Stimulated activated CD4-positive, alpha-beta T cell treated with anti-CD3 and anti-CD28 coated beads, Interleukin-4, amount 100 ng/mL, for 48 hours (primary cell): ENCODE data around the gene ADAMTS20.
"Not testable (repeated sequence)": the region's sequence is repeated elsewhere in the genome, so short reads cannot be mapped to it uniquely, and the experiment has no call there.

Experiments used
- DNase-seq, 2 donors: peaks; one replicate each; pipeline ENCODE4 v3.0.0-alpha.2; 2020; ENCODE audit warnings: low read depth in 2 of 2

Gene ADAMTS20, protein sequence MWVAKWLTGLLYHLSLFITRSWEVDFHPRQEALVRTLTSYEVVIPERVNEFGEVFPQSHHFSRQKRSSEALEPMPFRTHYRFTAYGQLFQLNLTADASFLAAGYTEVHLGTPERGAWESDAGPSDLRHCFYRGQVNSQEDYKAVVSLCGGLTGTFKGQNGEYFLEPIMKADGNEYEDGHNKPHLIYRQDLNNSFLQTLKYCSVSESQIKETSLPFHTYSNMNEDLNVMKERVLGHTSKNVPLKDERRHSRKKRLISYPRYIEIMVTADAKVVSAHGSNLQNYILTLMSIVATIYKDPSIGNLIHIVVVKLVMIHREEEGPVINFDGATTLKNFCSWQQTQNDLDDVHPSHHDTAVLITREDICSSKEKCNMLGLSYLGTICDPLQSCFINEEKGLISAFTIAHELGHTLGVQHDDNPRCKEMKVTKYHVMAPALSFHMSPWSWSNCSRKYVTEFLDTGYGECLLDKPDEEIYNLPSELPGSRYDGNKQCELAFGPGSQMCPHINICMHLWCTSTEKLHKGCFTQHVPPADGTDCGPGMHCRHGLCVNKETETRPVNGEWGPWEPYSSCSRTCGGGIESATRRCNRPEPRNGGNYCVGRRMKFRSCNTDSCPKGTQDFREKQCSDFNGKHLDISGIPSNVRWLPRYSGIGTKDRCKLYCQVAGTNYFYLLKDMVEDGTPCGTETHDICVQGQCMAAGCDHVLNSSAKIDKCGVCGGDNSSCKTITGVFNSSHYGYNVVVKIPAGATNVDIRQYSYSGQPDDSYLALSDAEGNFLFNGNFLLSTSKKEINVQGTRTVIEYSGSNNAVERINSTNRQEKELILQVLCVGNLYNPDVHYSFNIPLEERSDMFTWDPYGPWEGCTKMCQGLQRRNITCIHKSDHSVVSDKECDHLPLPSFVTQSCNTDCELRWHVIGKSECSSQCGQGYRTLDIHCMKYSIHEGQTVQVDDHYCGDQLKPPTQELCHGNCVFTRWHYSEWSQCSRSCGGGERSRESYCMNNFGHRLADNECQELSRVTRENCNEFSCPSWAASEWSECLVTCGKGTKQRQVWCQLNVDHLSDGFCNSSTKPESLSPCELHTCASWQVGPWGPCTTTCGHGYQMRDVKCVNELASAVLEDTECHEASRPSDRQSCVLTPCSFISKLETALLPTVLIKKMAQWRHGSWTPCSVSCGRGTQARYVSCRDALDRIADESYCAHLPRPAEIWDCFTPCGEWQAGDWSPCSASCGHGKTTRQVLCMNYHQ (N-terminal part only)

DNA sequence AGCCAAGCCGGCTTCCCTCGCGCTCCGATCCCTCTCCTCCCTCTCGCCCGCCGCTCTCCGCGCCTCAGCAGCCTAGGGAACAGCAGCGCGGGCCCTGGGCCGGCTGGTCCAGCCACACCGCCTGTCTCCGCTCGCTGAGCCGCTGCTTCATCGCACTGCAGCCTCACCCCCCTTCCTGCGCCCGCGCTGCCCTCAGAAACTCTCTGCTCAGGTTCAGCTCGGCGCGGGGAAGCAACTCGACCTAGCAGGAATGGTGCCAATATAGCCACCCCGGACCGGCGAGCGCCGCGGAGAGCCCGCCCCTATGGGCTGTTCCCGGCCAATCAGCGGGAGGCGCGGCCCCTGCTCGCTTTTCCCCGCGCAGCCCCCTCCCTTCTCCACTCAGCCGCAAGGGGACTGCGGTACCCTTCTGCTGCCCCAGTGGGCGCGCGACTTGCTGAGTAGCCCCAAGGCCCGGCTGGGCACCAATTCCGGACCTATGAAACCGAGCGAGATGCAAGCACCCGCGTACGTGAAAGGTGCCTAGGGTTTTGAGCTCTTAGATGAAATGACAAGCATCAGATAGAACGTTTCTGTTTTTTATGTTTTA is at the start of gene ADAMTS20:
ADAMTS20 (minus strand) TSS at position 233 of the 589 bp plus-strand sequence. CDS start 282 bp downstream, outside the sequence.
- DNase-seq, result no peak

DNA sequence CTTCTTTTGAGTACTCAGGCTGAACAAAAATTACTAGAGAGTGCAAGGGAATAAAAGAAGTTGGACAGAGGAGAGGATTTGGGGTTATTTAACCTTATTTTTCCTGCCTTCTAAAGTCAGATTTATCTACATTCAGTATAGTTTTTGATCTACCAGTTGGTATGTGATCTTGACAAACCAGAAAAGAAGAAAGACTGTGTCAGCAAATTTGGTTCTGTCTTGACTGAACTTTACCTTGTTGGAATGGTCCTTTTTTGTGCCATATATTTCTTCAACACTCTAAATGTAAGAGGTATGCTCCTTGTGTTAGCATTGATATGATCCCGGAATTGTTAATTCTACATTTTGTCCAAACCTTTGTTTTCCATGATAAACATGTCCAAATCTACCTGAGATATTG is 47.7 kb upstream of the ADAMTS20 start:
- DNase-seq, result no peak

DNA sequence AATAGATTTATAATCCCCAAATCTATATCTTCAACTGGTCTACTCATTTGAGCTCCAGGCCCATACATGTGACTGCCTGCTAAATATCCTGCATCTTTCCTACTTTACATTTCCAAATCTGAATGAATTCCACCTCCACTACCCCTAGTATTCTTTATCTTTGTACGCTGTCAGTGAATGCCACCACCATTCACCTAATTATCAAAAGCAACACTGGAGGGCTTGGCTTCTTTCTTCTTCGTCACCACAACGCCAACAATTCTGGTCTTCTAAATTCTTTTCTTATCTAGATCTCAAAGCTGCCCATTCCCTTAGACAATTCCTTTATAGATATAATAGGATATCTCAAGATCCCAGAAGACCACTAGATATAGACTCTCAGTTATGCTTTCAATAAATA is 47.1 kb upstream of the ADAMTS20 start:
- no peak for DNase-seq

DNA sequence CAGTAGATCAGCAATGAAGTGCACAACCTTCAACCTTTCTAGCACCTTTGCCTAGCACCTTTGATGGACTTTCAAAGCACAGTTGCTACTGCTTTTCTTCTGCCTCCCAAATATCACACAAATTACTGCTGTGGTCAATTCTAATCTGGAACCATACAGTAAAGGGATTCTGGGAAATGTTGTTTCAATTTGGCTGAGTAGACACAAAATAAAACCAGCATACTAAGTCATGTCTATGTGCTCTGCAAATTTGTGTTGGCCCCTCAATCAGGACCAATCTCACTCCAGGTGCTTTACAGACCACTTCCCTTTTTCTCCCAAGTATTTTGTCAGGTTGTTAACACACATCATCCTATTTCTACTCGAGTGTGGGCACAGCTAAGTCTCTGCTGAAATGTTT is 38.3 kb upstream of the ADAMTS20 start:
- DNase-seq, result no peak

DNA sequence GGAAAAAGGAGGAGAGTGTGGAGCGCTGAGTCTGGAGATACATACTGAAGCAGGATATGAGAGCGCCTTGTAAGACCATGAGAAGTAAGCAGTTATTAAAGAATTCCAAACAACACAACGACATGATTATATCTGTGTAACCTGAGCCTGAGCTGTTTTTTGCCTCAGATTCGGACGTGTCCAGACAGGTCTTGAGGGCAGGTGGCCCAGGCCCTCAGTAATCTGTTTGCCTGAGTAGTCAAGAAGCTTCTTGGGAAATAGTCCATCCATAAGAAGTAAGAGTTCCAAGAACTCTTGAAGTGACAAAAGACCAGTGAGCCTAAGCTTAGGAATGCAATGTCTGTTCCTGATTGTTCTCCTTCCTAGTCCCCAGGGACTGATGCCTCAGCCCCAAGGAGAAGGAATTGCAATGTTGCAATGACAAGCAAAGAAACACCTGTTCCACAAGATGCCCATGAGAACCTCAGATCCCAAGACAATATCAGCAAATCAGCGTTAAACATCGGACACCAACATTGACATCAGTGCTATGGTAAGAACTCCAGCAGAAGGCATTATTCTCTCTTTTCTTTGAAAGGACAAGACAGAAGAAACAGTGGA is 34.7 kb upstream of the ADAMTS20 start:
- DNase-seq, result no peak

DNA sequence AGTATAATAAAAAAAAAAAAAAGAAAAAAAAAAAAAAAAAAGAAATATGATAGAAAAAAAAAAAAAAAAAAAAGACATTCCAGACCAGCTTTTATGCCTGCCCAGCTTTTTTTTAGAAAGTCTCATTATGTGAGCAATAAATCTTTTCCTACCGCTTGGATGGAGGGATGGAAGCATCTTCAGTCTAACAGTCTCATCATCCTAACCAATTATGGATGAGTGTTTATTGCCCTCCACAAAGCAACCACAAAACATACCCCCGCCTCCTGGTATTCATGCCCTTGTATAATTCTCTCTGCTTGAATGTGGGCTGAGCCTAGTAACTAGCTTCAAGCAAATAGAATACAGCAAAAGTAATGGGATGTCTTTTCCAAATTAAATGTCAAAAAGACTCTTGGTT is 33.7 kb upstream of the ADAMTS20 start:
- DNase-seq, result no peak

DNA sequence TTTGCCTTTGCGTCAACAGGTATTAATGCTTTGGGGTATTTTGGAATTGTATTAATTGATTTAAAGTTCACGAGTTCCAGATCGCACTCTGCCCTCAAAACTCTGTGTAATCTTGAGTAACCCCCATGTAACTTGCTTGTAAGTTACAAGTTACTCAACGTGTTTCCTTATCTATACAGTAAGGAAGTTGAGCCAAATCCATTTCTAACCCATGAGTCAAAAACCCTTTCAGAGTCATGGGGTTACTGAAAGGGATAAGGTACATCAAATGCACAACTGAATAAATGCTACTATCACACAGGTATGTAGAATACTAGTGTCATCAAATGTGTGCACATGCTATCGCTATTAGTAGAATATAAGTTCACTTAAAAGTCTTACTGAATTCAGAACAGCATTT is 28.6 kb upstream of the ADAMTS20 start:
- DNase-seq, result no peak

DNA sequence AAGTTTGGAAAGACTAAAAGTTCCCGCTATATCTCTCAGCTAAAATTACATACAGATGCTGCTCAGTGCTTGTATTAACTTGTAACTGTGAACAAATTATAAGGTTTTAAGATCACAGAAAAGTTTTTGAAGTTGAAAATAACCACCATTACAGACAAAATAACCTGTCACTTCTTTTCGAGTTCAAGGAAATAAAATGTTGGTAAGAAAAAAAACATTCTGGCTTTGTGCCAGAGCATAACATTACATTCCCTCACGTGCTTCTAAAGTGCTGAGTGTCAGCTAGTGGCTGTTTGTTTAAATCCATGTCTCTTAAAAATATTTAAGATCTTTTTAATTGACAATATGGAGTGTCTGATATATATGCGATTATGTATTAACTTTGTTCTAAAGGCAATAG is 27.2 kb upstream of the ADAMTS20 start:
- no peak for DNase-seq

DNA sequence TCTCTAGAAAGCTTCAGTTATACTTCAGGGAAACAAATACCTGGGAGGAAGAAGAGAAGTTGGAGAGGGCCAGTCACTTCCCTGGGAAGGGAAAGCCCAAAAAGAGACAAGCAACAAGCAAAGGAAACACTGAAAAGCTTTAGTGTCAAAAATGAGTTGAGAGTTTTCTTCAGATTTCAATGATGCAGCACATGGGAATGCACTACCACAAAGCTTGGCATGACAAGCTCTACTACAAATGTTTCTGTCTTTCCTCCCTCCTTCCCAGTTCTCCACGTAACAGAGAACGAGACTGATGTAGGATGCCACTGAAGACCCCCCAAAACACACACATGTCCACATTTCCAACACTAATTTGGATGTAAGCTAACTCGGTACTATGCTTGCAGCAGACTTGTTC is 26.8 kb upstream of the ADAMTS20 start:
- no peak for DNase-seq

DNA sequence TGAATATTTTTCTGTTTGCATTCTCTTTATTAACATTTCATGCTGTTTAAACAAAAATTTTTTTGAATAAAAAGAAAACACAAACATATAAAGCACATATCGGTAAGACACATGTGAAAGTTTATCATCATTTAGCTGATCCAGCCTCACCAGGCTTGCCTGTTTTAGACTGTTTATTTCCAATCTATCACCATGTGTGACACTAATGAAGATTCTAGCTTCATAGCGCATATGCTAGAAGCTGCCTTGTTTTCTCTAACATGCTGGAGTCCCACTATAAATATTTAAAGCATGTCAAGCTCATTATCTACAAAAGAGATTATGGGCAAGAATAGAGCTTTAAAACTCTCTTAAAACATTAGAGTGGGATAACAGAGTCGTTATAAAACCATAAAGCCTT is 25.4 kb upstream of the ADAMTS20 start:
- DNase-seq, result no peak

DNA sequence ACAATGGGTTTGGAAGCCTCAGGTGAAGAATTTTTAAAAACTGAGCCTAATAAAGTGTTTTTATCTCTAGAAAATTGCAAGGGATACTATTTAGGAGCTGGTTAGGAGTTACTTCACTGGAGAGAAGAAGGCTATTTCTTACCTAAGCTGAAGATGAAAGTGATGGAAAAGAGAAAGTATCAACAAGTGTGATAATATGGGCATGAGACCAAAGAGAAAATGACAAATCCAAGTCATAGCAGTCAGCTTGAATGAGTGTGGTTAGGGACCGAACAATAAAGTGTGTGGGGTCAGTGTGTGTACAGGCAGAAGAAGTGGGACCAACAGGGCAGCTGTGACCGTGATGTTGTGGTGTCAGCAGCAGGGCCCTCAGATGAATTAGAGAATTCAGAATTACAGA is 24.2 kb upstream of the ADAMTS20 start:
- DNase-seq, result no peak

DNA sequence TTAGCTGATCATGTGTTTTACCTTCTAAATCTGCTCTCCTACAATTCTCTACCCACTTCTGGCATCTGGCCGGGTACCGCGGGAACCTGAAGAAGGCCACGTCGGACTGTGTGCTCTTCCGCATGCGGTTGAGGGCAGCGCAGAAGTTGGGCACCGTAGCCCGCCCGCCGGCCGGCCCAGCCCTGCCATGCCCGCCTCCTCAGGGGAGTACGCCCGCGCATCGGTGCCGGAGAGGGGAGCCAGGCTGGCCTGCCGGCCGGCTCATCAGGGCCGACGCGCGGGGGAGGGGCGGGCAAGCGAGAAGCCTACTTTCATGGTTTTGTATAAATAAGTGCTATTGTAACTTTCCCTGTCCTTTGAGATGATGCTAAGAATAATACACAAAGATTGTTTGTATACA is 19.9 kb upstream of the ADAMTS20 start:
- DNase-seq, result no peak

DNA sequence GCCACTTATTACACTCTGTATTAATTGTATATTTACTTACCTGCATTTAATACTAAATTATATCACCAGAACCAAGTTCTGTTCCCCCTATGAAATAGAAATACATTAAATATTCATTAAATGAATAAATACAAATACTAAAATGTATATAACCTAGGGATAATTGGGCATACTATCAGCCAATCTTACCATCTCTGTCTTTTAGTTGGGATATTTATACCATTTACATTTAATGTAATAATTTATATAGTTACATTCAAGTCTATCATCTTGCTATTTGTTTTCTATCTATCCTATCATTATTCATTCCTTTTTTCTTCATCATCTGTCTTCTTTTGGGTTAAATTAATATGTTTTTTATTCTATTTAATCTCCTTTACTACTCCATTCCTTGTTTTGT is 4.1 kb upstream of the ADAMTS20 start:
- no peak for DNase-seq

DNA sequence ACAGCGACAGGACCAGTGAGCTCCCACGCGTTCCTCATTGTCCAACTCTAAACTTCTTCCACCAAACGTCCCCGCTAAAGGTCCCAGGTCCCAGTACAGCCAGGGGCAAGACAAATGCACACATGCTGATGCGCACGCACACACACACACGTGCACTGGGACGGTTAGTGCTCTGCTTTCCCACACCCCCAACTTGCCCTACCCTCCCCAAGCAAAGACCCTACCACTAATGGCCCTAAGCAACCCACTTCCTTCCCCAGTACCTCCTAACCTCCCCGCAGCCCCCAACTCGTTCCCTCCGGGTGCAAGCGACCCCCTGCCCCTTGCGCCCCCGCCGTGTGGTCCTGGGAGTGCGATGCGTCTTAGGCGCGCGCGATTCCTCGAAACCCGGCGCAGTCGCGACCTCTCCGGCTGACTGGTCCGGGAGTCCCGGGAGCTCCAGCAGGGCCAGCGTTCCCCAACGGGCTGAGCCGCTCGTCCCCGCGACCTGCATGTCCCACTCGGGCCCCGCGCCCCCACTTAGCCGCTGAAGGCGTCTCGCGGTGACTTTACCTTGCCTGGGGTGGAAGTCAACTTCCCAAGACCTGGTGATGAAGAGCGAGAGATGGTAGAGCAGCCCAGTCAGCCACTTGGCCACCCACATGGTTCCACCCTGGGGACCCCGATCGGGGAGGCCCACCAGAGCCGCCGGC is 578 bp downstream of the ADAMTS20 start:
- no peak for DNase-seq

DNA sequence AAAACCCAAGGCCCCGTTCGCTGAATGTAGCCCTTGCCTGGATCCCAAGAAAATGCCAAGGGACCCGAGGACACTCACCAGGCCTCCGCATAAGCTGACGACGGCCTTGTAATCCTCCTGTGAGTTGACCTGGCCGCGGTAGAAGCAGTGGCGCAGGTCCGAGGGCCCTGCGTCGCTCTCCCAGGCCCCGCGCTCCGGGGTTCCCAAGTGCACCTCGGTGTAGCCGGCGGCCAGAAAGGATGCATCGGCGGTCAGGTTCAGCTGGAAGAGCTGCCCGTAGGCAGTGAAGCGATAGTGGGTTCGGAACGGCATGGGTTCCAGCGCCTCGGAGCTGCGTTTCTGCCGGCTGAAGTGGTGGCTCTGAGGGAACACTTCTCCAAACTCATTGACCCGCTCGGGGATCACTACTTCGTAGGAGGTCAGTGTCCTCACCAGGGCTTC is 1.2 kb downstream of the ADAMTS20 start:
- no peak for DNase-seq

DNA sequence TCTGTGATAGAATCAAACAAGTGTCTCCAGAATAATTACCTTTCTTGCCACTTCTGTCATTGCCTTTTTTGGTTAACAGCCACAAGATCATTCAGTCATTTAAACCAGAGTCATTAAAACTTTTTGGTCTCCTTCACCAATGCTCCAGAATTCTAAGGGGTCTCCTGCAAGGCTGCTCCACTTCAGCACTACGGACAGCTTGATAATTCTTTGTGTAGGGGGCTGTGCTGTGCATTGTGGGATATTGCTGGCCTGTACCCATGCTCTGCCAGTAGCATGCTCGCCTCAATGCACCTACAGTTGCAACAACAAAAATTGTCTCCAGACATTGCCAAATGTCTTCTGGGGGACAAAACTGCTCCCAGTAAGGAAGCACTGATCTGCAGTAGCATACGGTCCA is 7.3 kb downstream of the ADAMTS20 start:
- no peak for DNase-seq

DNA sequence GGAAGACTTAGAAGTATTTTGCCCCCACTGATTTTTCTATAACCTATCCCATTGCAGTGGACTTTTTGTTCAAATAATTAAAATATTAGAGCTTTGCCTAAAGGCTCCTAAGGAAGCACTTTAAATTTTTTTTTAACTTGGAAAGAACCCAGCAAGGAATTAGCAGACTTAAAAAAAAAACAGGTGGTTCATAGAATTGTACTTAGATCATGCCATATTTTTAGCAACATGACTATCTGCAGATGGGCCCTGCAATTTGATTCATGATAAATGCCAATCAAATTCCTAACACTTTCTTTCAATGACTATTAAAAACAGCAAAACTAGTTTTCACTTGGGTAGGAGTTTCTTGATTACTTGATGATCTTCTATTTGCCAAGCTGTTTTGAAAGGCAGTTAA is 11.5 kb downstream of the ADAMTS20 start:
- DNase-seq, result no peak

DNA sequence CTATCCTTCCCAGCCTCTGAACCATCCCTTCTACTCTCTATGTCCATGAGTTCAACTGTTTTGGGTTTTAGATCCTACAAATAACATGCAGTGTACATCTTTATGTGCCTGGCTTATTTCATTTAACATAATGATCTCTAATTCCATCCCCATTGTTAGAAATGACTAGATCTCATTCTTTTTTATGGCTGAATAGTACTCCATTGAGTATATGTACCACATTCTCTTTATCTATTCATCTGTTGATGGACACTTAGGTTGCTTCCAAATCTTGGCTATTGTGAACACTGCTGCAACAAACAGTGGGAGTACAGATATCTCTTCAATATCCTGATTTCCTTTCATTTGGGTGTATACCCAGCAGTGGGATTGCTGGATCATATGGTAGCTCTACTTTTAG is 14.3 kb downstream of the ADAMTS20 start:
- DNase-seq, result not testable (repeated sequence)

DNA sequence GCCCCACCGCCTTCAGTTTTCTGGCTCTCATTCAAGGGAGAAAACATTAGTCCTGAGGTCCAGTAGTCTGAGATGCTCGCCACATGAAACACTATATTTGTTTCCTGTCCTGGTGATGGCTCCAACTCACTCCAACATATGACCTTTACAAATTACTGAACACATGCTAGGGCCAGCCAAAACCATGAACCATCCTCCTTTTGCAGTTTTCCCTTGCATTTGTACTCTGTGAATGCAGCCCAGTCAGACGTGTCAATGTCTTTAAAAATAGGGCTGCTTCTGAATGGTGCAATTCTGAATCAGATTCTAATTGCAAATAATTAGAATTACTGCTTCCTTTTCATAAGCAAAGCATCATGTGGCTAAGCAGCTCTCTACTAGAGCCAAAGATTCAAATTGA is 36.0 kb downstream of the ADAMTS20 start:
- no peak for DNase-seq

DNA sequence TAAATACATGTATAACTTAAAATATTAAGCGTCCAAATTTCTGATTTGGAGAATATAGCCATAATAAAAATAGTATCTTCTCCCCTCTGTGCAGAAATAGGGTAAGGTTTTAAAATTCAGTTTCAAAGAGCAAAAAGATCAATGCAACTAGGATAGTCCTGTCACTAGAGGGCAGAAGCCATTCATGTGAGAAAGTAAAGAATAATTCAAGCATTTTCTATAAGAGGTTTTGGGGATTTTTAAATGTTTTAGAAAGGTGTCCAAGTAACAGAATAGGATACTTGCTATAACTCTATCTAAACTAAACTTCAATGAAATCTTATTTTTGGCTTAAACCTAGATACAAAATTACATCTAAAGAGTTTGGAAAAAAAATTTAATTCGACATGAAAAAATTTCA is 50.3 kb downstream of the ADAMTS20 start:
- no peak for DNase-seq
